Bronchial epithelial cell (primary cell): ENCODE measurements around the gene WNT2B. TPM values are rescaled to one million over a fixed set of nuclear protein-coding genes. Genes with fewer than 3 reads are reported as not detected.

Source experiments
- DNase-seq: peaks from one replicate; pipeline ENCODE4 v3.0.0-alpha.2; 2010; ENCODE audit warnings: low read depth
- FAIRE-seq: peaks from 2 replicates; lab custom pipeline; 2011; peaks lifted over from hg19 to GRCh38; lab: Jason Lieb, UNC
- H3K27me3 ChIP-seq: 2 replicates; pipeline ENCODE4 v1.5.1; 2011; ENCODE audit warnings: low read length; ENCODE audit not compliant: control insufficient read depth, insufficient read depth
- H3K36me3 ChIP-seq: 2 replicates; pipeline ENCODE4 v1.5.1; 2011; ENCODE audit warnings: low read length; ENCODE audit not compliant: control insufficient read depth, insufficient read depth
- H3K4me3 ChIP-seq: 2 replicates; pipeline ENCODE4 v1.5.1; 2011; ENCODE audit warnings: mild to moderate bottlenecking, low read depth, low read length, control low read depth
- total RNA-seq: library from RNA; depleted of rRNA; stranded (reverse); fragments of >200 nt; gene quantifications from 2 replicates; pipeline ENCODE4 v1.2.1, GENCODE V29; 2014
- TF ChIP-seq, protein P1 (sequence below): IDR thresholded peaks from 2 replicates; pipeline ENCODE4 v1.5.1; 2011; ENCODE audit warnings: mild to moderate bottlenecking, moderate library complexity, low read length, control low read depth, inconsistent platforms; ENCODE audit not compliant: insufficient read depth, severe bottlenecking

Gene WNT2B
- total RNA-seq, 1 donor from 2014 or later: 0.53 TPM

DNA sequence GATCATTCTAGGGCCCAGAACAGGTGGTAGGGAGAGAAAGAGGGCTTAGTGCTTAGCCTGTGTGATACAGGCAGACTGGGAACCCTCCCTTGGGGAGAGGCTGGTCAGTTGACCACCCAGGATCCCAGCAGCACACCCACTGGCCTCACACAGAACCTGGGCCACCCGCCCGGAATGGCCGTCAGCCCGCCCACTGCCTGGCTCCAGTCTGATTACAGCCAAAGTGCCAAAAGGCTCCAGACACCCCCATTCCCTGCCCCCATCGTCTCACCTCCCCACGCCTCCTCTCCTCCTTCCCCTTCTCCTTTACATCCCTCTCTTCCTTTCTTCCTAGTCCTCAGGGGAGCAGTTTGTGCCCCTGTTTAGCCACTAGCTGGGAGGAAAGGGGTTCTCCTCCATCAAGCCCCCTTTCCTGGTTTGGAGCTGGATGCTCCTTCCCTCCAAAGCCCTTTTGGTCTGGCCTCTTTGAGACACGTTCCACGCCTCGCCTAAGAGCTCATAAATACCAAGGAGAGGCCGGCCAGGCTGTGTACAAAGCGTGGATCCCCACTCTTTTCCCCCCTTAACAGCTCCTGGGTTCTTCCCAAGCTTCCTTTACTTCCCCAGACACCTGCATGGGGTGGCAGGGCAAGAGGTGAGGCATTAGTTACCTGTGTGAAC is 4.6 kb upstream of the WNT2B start:
- Histone ChIP-seq H3K36me3 (no peaks in the 10 kb centered on the region), H3K4me3 (no peak overlapping the region), H3K27me3 (peaks cover 10% of the 10 kb centered on the region)
- DNase-seq: no peak
- TF ChIP-seq, protein P1, sequence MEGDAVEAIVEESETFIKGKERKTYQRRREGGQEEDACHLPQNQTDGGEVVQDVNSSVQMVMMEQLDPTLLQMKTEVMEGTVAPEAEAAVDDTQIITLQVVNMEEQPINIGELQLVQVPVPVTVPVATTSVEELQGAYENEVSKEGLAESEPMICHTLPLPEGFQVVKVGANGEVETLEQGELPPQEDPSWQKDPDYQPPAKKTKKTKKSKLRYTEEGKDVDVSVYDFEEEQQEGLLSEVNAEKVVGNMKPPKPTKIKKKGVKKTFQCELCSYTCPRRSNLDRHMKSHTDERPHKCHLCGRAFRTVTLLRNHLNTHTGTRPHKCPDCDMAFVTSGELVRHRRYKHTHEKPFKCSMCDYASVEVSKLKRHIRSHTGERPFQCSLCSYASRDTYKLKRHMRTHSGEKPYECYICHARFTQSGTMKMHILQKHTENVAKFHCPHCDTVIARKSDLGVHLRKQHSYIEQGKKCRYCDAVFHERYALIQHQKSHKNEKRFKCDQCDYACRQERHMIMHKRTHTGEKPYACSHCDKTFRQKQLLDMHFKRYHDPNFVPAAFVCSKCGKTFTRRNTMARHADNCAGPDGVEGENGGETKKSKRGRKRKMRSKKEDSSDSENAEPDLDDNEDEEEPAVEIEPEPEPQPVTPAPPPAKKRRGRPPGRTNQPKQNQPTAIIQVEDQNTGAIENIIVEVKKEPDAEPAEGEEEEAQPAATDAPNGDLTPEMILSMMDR: no peak
- FAIRE-seq: no peak

DNA sequence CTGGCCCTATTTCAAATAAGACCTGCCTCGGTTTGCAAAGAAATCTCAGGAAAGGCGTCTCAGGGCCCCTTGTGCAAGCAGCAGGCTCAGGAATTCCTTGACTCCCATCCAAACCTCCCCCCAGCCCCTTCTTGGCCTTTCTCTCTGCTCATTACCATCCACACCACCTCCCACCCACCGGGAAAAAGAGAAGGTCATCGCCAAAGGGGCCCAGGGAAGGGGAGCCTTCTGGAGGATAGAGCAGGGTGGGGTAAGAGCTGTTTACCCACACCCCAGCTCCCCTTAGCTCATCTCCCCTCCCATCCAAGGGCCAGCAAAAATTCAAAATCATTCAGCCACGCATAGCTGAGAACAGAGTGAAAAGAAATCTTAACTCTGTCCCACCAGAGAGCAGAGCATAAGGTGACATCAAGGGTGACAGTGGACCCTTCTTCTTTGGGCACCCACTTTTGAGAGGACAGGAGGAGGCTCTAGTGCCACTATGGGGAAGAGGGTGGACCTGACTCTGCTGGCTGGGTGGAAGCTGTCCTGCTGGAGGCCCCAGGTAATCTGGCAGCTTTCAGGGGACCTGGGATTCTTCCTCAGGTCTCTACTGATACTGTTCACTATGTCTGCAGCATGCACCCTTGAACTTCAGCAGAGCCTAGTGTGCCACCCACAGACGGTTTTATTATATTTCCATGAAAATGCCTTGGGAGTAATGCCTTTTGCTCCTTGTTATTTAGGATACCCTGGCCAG is 3.9 kb upstream of the WNT2B start:
- DNase-seq (no peak), FAIRE-seq (no peak)
- Histone ChIP-seq H3K36me3 (no peaks in the 10 kb centered on the region), H3K4me3 (no peak overlapping the region), H3K27me3 (peaks cover 10% of the 10 kb centered on the region)
- TF ChIP-seq, protein P1: no peak

GRCh38 chr1:112505400-112505785 is 3.4 kb upstream of the WNT2B start:
- Histone ChIP-seq H3K27me3 (peaks cover 10% of the 10 kb centered on the region), H3K4me3 (no peak overlapping the region), H3K36me3 (no peaks in the 10 kb centered on the region)
- DNase-seq: no peak
- no peak for FAIRE-seq
- TF ChIP-seq, protein P1: no peak

GRCh38 chr1:112505878-112506277 is 2.9 kb upstream of the WNT2B start:
- no peaks in the 10 kb centered on the region for H3K36me3 ChIP-seq
- TF ChIP-seq, protein P1: no peak
- peaks cover 10% of the 10 kb centered on the region for H3K27me3 ChIP-seq
- DNase-seq (no peak), FAIRE-seq (no peak)
- H3K4me3 ChIP-seq: no peak overlapping the region

GRCh38 chr1:112506306-112506705 is 2.5 kb upstream of the WNT2B start:
- H3K4me3 ChIP-seq: no peak overlapping the region
- H3K27me3 ChIP-seq: peaks cover 10% of the 10 kb centered on the region
- H3K36me3 ChIP-seq: no peaks in the 10 kb centered on the region
- TF ChIP-seq, protein P1: no peak
- DNase-seq (no peak), FAIRE-seq (no peak)
